Inflammatory macrophage (primary cell): ENCODE data around the gene ZRANB3.
A peak's percentile ranks its signal among the peaks of the same experiment; 100 is the strongest.
"Not testable (repeated sequence)": the region's sequence is repeated elsewhere in the genome, so short reads cannot be mapped to it uniquely, and the experiment has no call there.

Experiments
- DNase-seq, 2 donors: peaks; one replicate each; pipeline ENCODE4 v3.0.0-alpha.2; 2020 to 2022

Gene ZRANB3

GRCh38 chr2:135320465-135321355, 210.3 kb downstream of the ZRANB3 start:
- no peak for DNase-seq

GRCh38 chr2:135318808-135319207, 212.2 kb downstream of the ZRANB3 start:
- DNase-seq: no peak

GRCh38 chr2:135317375-135317774, 213.6 kb downstream of the ZRANB3 start:
- no peak for DNase-seq

GRCh38 chr2:135311962-135312361, 219.1 kb downstream of the ZRANB3 start:
- DNase-seq: no peak

GRCh38 chr2:135311268-135311667, 219.8 kb downstream of the ZRANB3 start:
- DNase-seq: no peak

- DNase-seq: no peak
Observed at GRCh38 chr2:135304694-135305093, 226.3 kb downstream of the ZRANB3 start.

- DNase-seq: peak in 1 of 2 donors; percentile 4
Observed at GRCh38 chr2:135299658-135300244, 231.3 kb downstream of the ZRANB3 start.

GRCh38 chr2:135299165-135299564, 231.9 kb downstream of the ZRANB3 start:
- no peak for DNase-seq

- not testable (repeated sequence) for DNase-seq
Observed at GRCh38 chr2:135287121-135287520, 243.9 kb downstream of the ZRANB3 start.

GRCh38 chr2:135285391-135285790, 245.6 kb downstream of the ZRANB3 start:
- DNase-seq: no peak

- no peak for DNase-seq
Observed at GRCh38 chr2:135281379-135281778, 249.6 kb downstream of the ZRANB3 start.

GRCh38 chr2:135279209-135279608, 251.8 kb downstream of the ZRANB3 start:
- no peak for DNase-seq

- no peak for DNase-seq
Observed at GRCh38 chr2:135276525-135276924, 254.5 kb downstream of the ZRANB3 start.

- no peak for DNase-seq
Observed at GRCh38 chr2:135271006-135271405, 260.0 kb downstream of the ZRANB3 start.

GRCh38 chr2:135265960-135266490, 265.0 kb downstream of the ZRANB3 start:
- DNase-seq: no peak

- no peak for DNase-seq
Observed at GRCh38 chr2:135259123-135259522, 271.9 kb downstream of the ZRANB3 start.

- DNase-seq: no peak
Observed at GRCh38 chr2:135258193-135258592, 272.8 kb downstream of the ZRANB3 start.

GRCh38 chr2:135257383-135258090, 273.5 kb downstream of the ZRANB3 start:
- DNase-seq: no peak

GRCh38 chr2:135256531-135257260, 274.3 kb downstream of the ZRANB3 start:
- DNase-seq: no peak

GRCh38 chr2:135255208-135255607, 275.8 kb downstream of the ZRANB3 start:
- peak; percentile 0 to 43 for DNase-seq

- no peak for DNase-seq
Observed at GRCh38 chr2:135252805-135253458, 278.1 kb downstream of the ZRANB3 start.

- no peak for DNase-seq
Observed at GRCh38 chr2:135248611-135249010, 282.4 kb downstream of the ZRANB3 start.
